BE2C (cell line): ENCODE results near the gene KCNA2.

Experiments
- DNase-seq: peaks from one replicate; pipeline ENCODE4 v3.0.0-alpha.2; 2020
- H3K27me3 ChIP-seq: fragments of 250-450 bp; sonication (Bioruptor Pico); 2 replicates; pipeline ENCODE4 v1.5.1; 2020; ENCODE audit warnings: mild to moderate bottlenecking
- H3K36me3 ChIP-seq: fragments of 250-450 bp; sonication (Bioruptor Pico); 2 replicates; pipeline ENCODE4 v1.5.1; 2020; ENCODE audit warnings: mild to moderate bottlenecking
- H3K4me1 ChIP-seq: fragments of 250-450 bp; sonication (Bioruptor Pico); 2 replicates; pipeline ENCODE4 v1.5.1; 2020
- H3K4me3 ChIP-seq: 2 replicates; pipeline ENCODE4 v1.5.1; 2011; ENCODE audit warnings: low read depth, low read length
- H3K9me3 ChIP-seq: fragments of 250-450 bp; sonication (Bioruptor Pico); 2 replicates; pipeline ENCODE4 v1.5.1; 2020
- CTCF ChIP-seq: IDR thresholded peaks from 2 replicates; pipeline ENCODE4 v1.5.1; 2012; ENCODE audit warnings: mild to moderate bottlenecking, low read depth, low read length

The KCNA2 gene

GRCh38 chr1:110645211-110645610 is 39.1 kb upstream of the KCNA2 start:
- TF ChIP-seq CTCF, result no peak
- H3K27me3 ChIP-seq, result no peaks in the 10 kb centered on the region
- no peaks in the 10 kb centered on the region for H3K9me3 ChIP-seq
- H3K4me3 ChIP-seq, result no peak overlapping the region
- no peaks in the 10 kb centered on the region for H3K4me1 ChIP-seq
- DNase-seq, result no peak
- no peaks in the 10 kb centered on the region for H3K36me3 ChIP-seq

GRCh38 chr1:110643879-110644472 is 37.8 kb upstream of the KCNA2 start:
- Histone ChIP-seq H3K4me1 (no peaks in the 10 kb centered on the region), H3K27me3 (no peaks in the 10 kb centered on the region), H3K4me3 (no peak overlapping the region), H3K9me3 (no peaks in the 10 kb centered on the region), H3K36me3 (no peaks in the 10 kb centered on the region)
- TF ChIP-seq CTCF, result no peak
- no peak for DNase-seq

GRCh38 chr1:110639724-110640386 is 33.7 kb upstream of the KCNA2 start:
- no peaks in the 10 kb centered on the region for H3K27me3 ChIP-seq
- H3K4me1 ChIP-seq, result no peaks in the 10 kb centered on the region
- H3K36me3 ChIP-seq, result no peaks in the 10 kb centered on the region
- H3K9me3 ChIP-seq, result no peaks in the 10 kb centered on the region
- TF ChIP-seq CTCF, result no peak
- H3K4me3 ChIP-seq, result no peak overlapping the region
- no peak for DNase-seq

GRCh38 chr1:110638556-110638955 is 32.4 kb upstream of the KCNA2 start:
- no peak for TF ChIP-seq CTCF
- Histone ChIP-seq H3K27me3 (no peaks in the 10 kb centered on the region), H3K4me3 (no peak overlapping the region), H3K9me3 (no peaks in the 10 kb centered on the region), H3K4me1 (no peaks in the 10 kb centered on the region), H3K36me3 (no peaks in the 10 kb centered on the region)
- DNase-seq, result no peak

GRCh38 chr1:110638058-110638457 is 31.9 kb upstream of the KCNA2 start:
- TF ChIP-seq CTCF, result no peak
- DNase-seq, result no peak
- H3K4me3 ChIP-seq, result no peak overlapping the region
- no peaks in the 10 kb centered on the region for H3K4me1 ChIP-seq
- no peaks in the 10 kb centered on the region for H3K27me3 ChIP-seq
- H3K9me3 ChIP-seq, result no peaks in the 10 kb centered on the region
- no peaks in the 10 kb centered on the region for H3K36me3 ChIP-seq

GRCh38 chr1:110637475-110637874 is 31.3 kb upstream of the KCNA2 start:
- Histone ChIP-seq H3K36me3 (no peaks in the 10 kb centered on the region), H3K4me3 (no peak overlapping the region), H3K4me1 (no peaks in the 10 kb centered on the region), H3K27me3 (no peaks in the 10 kb centered on the region), H3K9me3 (no peaks in the 10 kb centered on the region)
- no peak for TF ChIP-seq CTCF
- DNase-seq, result no peak
